ENCODE data around the gene BCAR1. TPM values are rescaled to one million over a fixed set of nuclear protein-coding genes. Genes with fewer than 3 reads are reported as not detected.

Gene BCAR1
- total RNA-seq, 1 donor = 75.3 TPM

GRCh38 chr16:75192606-75193264 is 58.7 kb downstream of the BCAR1 start:
- peaks cover 1% of the 10 kb centered on the region for H3K4me1 ChIP-seq (ENCODE audit: insufficient read depth, low read length)
- no peak overlapping the region for H3K4me2 ChIP-seq (ENCODE audit: insufficient read depth, low read length)

GRCh38 chr16:75189638-75190245 is 61.7 kb downstream of the BCAR1 start:
- peaks cover 11% of the 10 kb centered on the region for H3K27me3 ChIP-seq (ENCODE audit: insufficient read depth, low read length)
- no peak overlapping the region for H2AFZ ChIP-seq (ENCODE audit: low read length)
- no peak overlapping the region for H3K4me2 ChIP-seq (ENCODE audit: insufficient read depth, low read length)
- no peaks in the 10 kb centered on the region for H3K4me1 ChIP-seq (ENCODE audit: insufficient read depth, low read length)
- H3K9me3 ChIP-seq (ENCODE audit: low read depth, low read length) = no peaks in the 10 kb centered on the region
- TF ChIP-seq CTCF (IDR thresholded peaks at IDR 0.05; ENCODE audit: extremely low read depth, low read depth, low read length) = no peak
- H3K27ac ChIP-seq (ENCODE audit: low read depth, low read length) = no peak overlapping the region
- H4K20me1 ChIP-seq (ENCODE audit: insufficient read depth, low read length) = no peaks in the 10 kb centered on the region
- H3K36me3 ChIP-seq (ENCODE audit: insufficient read depth, low read length) = no peaks in the 10 kb centered on the region
- H3K4me3 ChIP-seq (ENCODE audit: insufficient read depth, low read length) = no peak overlapping the region
- peak; percentile 23 for DNase-seq (ENCODE audit: insufficient read length, low spot score, missing footprints)
- H3K79me2 ChIP-seq (ENCODE audit: insufficient read depth, low read length) = no peaks in the 10 kb centered on the region

More at GRCh38 chr16:75192606-75193264, 58.7 kb downstream of the BCAR1 start:
- Histone ChIP-seq H3K9me3 (ENCODE audit: low read depth, low read length) (no peaks in the 10 kb centered on the region), H3K4me3 (ENCODE audit: insufficient read depth, low read length) (no peak overlapping the region), H4K20me1 (ENCODE audit: insufficient read depth, low read length) (no peaks in the 10 kb centered on the region), H3K27me3 (ENCODE audit: insufficient read depth, low read length) (peaks cover 23% of the 10 kb centered on the region), H3K79me2 (ENCODE audit: insufficient read depth, low read length) (no peaks in the 10 kb centered on the region), H3K36me3 (ENCODE audit: insufficient read depth, low read length) (no peaks in the 10 kb centered on the region), H3K27ac (ENCODE audit: low read depth, low read length) (no peak overlapping the region), H2AFZ (ENCODE audit: low read length) (no peak overlapping the region)
- TF ChIP-seq CTCF (IDR thresholded peaks at IDR 0.05; ENCODE audit: extremely low read depth, low read depth, low read length) = no peak
- peak; percentile 30 for DNase-seq (ENCODE audit: insufficient read length, low spot score, missing footprints)

- Histone ChIP-seq H3K4me3 (ENCODE audit: insufficient read depth, low read length) (no peak overlapping the region), H3K36me3 (ENCODE audit: insufficient read depth, low read length) (no peaks in the 10 kb centered on the region), H3K4me1 (ENCODE audit: insufficient read depth, low read length) (no peaks in the 10 kb centered on the region), H3K27me3 (ENCODE audit: insufficient read depth, low read length) (peaks cover 11% of the 10 kb centered on the region), H2AFZ (ENCODE audit: low read length) (no peak overlapping the region), H4K20me1 (ENCODE audit: insufficient read depth, low read length) (no peaks in the 10 kb centered on the region), H3K4me2 (ENCODE audit: insufficient read depth, low read length) (no peak overlapping the region), H3K79me2 (ENCODE audit: insufficient read depth, low read length) (no peaks in the 10 kb centered on the region), H3K9me3 (ENCODE audit: low read depth, low read length) (no peaks in the 10 kb centered on the region), H3K27ac (ENCODE audit: low read depth, low read length) (no peak overlapping the region)
- no peak for DNase-seq (ENCODE audit: insufficient read length, low spot score, missing footprints)
- no peak for TF ChIP-seq CTCF (IDR thresholded peaks at IDR 0.05; ENCODE audit: extremely low read depth, low read depth, low read length)
Measured at GRCh38 chr16:75188832-75189477, 62.5 kb downstream of the BCAR1 start.

GRCh38 chr16:75181630-75182029 is 69.8 kb downstream of the BCAR1 start:
- Histone ChIP-seq H3K36me3 (ENCODE audit: insufficient read depth, low read length) (no peaks in the 10 kb centered on the region), H3K27me3 (ENCODE audit: insufficient read depth, low read length) (no peaks in the 10 kb centered on the region), H3K9me3 (ENCODE audit: low read depth, low read length) (peaks cover under 1% of the 10 kb centered on the region), H3K4me3 (ENCODE audit: insufficient read depth, low read length) (no peak overlapping the region), H3K4me1 (ENCODE audit: insufficient read depth, low read length) (no peaks in the 10 kb centered on the region), H3K79me2 (ENCODE audit: insufficient read depth, low read length) (no peaks in the 10 kb centered on the region), H4K20me1 (ENCODE audit: insufficient read depth, low read length) (no peaks in the 10 kb centered on the region), H2AFZ (ENCODE audit: low read length) (no peak overlapping the region), H3K4me2 (ENCODE audit: insufficient read depth, low read length) (no peak overlapping the region), H3K27ac (ENCODE audit: low read depth, low read length) (no peak overlapping the region)
- DNase-seq (ENCODE audit: insufficient read length, low spot score, missing footprints) = no peak
- no peak for TF ChIP-seq CTCF (IDR thresholded peaks at IDR 0.05; ENCODE audit: extremely low read depth, low read depth, low read length)
